Astrocyte (in vitro differentiated cells and primary cell): ENCODE measurements around the gene KHDC3L. TPM values are rescaled to one million over a fixed set of nuclear protein-coding genes. Genes with fewer than 3 reads are reported as not detected.

Experiments
- DNase-seq: peaks from one replicate; pipeline ENCODE4 v3.0.0-alpha.2; 2010; ENCODE audit warnings: low read depth
- FAIRE-seq: peaks from 2 replicates; lab custom pipeline; 2011; peaks lifted over from hg19 to GRCh38; lab: Jason Lieb, UNC
- H2AFZ ChIP-seq: 2 replicates; pipeline ENCODE4 v1.6.0; 2012; ENCODE audit warnings: low read depth, low read length, inconsistent platforms
- H3K27ac ChIP-seq: 2 replicates; pipeline ENCODE4 v1.5.1; 2011; ENCODE audit warnings: low read depth, low read length, inconsistent platforms
- H3K27me3 ChIP-seq: 2 replicates; pipeline ENCODE4 v1.6.0; 2011; ENCODE audit warnings: low read length, inconsistent platforms; ENCODE audit not compliant: insufficient read depth
- H3K36me3 ChIP-seq: 2 replicates; pipeline ENCODE4 v1.5.1; 2011; ENCODE audit warnings: low read length, inconsistent platforms; ENCODE audit not compliant: insufficient read depth
- H3K4me1 ChIP-seq: 2 replicates; pipeline ENCODE4 v1.5.1; 2011; ENCODE audit warnings: low read length, inconsistent platforms; ENCODE audit not compliant: insufficient read depth
- H3K4me2 ChIP-seq: 2 replicates; pipeline ENCODE4 v1.6.0; 2012; ENCODE audit warnings: low read length, inconsistent platforms
- H3K4me3 ChIP-seq: 2 replicates; pipeline ENCODE4 v1.5.1; 2011; ENCODE audit warnings: low read depth, mild to moderate bottlenecking, low read length, inconsistent platforms; ENCODE audit not compliant: insufficient read depth
- H3K79me2 ChIP-seq: 2 replicates; pipeline ENCODE4 v1.6.0; 2012; ENCODE audit warnings: mild to moderate bottlenecking, low read length, inconsistent platforms; ENCODE audit not compliant: insufficient read depth
- H3K9ac ChIP-seq: 2 replicates; pipeline ENCODE4 v1.6.0; 2012; ENCODE audit warnings: mild to moderate bottlenecking, low read length, inconsistent platforms
- H3K9me3 ChIP-seq: 2 replicates; pipeline ENCODE4 v1.5.1; 2012; ENCODE audit warnings: low read depth, mild to moderate bottlenecking, low read length, inconsistent platforms; ENCODE audit not compliant: insufficient read depth
- H4K20me1 ChIP-seq: 2 replicates; pipeline ENCODE4 v1.6.0; 2012; ENCODE audit warnings: low read length, inconsistent platforms; ENCODE audit not compliant: insufficient read depth
- H3K27ac Mint-ChIP-seq: one replicate; pipeline ENCODE4 v1.8.0; 2021; ENCODE audit warnings: mild to moderate bottlenecking, mixed read lengths; ENCODE audit not compliant: unreplicated experiment
- H3K27me3 Mint-ChIP-seq: one replicate; pipeline ENCODE4 v1.8.0; 2021; ENCODE audit warnings: low read depth, mixed read lengths; ENCODE audit not compliant: unreplicated experiment
- H3K36me3 Mint-ChIP-seq: one replicate; pipeline ENCODE4 v1.8.0; 2021; ENCODE audit warnings: low read depth, mixed read lengths; ENCODE audit not compliant: unreplicated experiment
- H3K4me1 Mint-ChIP-seq: one replicate; pipeline ENCODE4 v1.8.0; 2021; ENCODE audit warnings: low read depth, mixed read lengths; ENCODE audit not compliant: unreplicated experiment
- H3K4me3 Mint-ChIP-seq: one replicate; pipeline ENCODE4 v1.8.0; 2021; ENCODE audit warnings: mild to moderate bottlenecking, moderate library complexity, mixed read lengths; ENCODE audit not compliant: unreplicated experiment
- H3K9me3 Mint-ChIP-seq: one replicate; pipeline ENCODE4 v1.8.0; 2021; ENCODE audit warnings: mild to moderate bottlenecking, mixed read lengths; ENCODE audit not compliant: unreplicated experiment
- EZH2 ChIP-seq: IDR thresholded peaks from 2 replicates; pipeline ENCODE4 v1.6.1; 2012; ENCODE audit warnings: mild to moderate bottlenecking, low read length, inconsistent platforms; ENCODE audit not compliant: insufficient read depth
- total RNA-seq: library from RNA; stranded (reverse); gene quantifications from 2 replicates; pipeline ENCODE4 v1.2.1, GENCODE V29; 2021
- TF ChIP-seq, protein P1 (sequence below): IDR thresholded peaks from 2 replicates; pipeline ENCODE4 v1.5.1; 2011; ENCODE audit warnings: low read depth, mild to moderate bottlenecking, inconsistent platforms, low read length, moderate library complexity; ENCODE audit not compliant: insufficient read depth

The KHDC3L gene
- total RNA-seq, 1 donor from 2014 or later: not detected

DNA sequence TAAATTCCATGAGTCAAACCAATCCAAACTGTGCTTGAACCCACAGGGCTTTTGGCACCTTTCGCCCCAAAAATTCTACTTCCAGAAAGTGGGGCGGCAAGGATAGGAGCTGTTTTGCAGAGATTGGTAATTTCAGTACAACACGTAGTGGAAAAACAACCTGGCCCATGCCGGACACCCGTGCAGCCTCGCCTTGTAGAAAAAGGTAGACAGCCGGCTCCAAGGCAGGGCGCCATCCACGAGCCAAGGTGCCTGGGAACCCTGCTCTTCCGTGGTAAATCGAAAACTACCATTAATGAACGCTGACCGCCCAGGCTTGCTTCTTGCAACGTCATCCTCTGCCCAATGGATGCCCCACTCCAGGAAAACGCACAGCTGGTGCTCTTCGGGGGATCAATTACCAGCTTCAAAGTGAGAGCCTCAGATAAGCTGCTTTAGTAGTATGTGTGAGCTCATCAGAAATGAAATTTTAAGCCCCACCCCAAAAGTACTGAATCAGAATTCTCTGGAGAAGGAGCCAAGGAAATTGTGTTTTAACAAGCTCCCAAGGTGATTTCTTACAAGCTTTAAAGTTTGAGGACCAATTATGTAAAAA is 5.4 kb downstream of the KHDC3L start:
- Histone ChIP-seq H2AFZ (no peak overlapping the region), H3K4me1 (no peaks in the 10 kb centered on the region), H4K20me1 (no peaks in the 10 kb centered on the region), H3K27me3 (no peaks in the 10 kb centered on the region), H3K79me2 (no peaks in the 10 kb centered on the region), H3K36me3 (no peaks in the 10 kb centered on the region), H3K9me3 (no peaks in the 10 kb centered on the region), H3K9ac (no peak overlapping the region), H3K4me3 (no peak overlapping the region), H3K4me2 (no peak overlapping the region), H3K27ac (no peak overlapping the region)
- no peak overlapping the region for H3K4me3 Mint-ChIP-seq
- peaks cover 3% of the 10 kb centered on the region for H3K9me3 Mint-ChIP-seq
- H3K4me1 Mint-ChIP-seq: no peaks in the 10 kb centered on the region
- TF ChIP-seq, protein P1, sequence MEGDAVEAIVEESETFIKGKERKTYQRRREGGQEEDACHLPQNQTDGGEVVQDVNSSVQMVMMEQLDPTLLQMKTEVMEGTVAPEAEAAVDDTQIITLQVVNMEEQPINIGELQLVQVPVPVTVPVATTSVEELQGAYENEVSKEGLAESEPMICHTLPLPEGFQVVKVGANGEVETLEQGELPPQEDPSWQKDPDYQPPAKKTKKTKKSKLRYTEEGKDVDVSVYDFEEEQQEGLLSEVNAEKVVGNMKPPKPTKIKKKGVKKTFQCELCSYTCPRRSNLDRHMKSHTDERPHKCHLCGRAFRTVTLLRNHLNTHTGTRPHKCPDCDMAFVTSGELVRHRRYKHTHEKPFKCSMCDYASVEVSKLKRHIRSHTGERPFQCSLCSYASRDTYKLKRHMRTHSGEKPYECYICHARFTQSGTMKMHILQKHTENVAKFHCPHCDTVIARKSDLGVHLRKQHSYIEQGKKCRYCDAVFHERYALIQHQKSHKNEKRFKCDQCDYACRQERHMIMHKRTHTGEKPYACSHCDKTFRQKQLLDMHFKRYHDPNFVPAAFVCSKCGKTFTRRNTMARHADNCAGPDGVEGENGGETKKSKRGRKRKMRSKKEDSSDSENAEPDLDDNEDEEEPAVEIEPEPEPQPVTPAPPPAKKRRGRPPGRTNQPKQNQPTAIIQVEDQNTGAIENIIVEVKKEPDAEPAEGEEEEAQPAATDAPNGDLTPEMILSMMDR: no peak
- no peak for TF ChIP-seq EZH2
- H3K27ac Mint-ChIP-seq: no peak overlapping the region
- no peak for DNase-seq
- no peaks in the 10 kb centered on the region for H3K36me3 Mint-ChIP-seq
- no peak for FAIRE-seq
- peaks cover 4% of the 10 kb centered on the region for H3K27me3 Mint-ChIP-seq

DNA sequence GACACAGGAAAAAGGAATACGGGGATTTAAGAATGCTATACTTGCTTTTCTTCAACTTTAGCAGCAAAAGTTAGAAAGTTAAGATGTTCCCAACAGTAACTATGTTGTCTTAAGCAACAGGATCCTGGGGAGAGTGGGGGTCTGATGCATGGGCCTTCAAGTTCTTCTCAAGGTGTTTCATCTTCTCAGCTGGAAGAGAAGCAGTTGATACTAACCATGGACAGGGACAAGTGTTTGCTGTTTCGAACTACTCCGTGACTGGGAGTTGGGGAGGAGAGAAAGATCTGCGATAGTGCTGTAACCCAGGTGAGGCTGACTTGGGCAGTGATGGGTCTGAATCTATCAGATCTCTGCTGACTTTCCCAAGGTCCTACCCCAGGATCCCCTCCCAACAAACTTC is 6.2 kb downstream of the KHDC3L start:
- Mint-ChIP-seq H3K4me1 (no peaks in the 10 kb centered on the region), H3K4me3 (no peak overlapping the region), H3K27ac (no peak overlapping the region), H3K27me3 (peaks cover 4% of the 10 kb centered on the region), H3K9me3 (peaks cover 3% of the 10 kb centered on the region), H3K36me3 (no peaks in the 10 kb centered on the region)
- FAIRE-seq (no peak), DNase-seq (no peak)
- Histone ChIP-seq H3K4me1 (no peaks in the 10 kb centered on the region), H3K79me2 (no peaks in the 10 kb centered on the region), H3K4me2 (no peak overlapping the region), H3K9ac (no peak overlapping the region), H4K20me1 (no peaks in the 10 kb centered on the region), H3K4me3 (no peak overlapping the region), H3K36me3 (no peaks in the 10 kb centered on the region), H3K27ac (no peak overlapping the region), H3K9me3 (no peaks in the 10 kb centered on the region), H3K27me3 (no peaks in the 10 kb centered on the region), H2AFZ (no peak overlapping the region)
- no peak for TF ChIP-seq EZH2
- TF ChIP-seq, protein P1: no peak

DNA sequence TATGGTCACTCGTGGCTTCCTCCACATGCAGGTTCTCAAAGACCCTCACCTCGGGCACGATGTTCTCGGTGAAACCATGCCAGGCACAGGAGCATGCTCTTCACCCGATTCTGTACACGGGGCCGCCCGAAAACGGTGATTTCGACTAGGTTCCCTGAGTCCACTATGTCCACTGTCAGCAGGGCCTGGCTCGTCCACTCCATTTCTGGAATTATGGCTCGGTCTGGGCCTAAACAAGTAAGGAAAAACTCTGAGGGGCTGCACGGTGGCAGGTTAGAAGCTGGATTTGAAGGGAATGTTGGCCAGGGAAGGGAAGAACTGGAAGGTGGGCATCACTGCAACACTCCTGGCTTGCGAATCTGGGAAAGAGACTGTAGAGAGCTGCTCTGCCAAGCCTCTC is 6.7 kb downstream of the KHDC3L start:
- Histone ChIP-seq H3K9ac (no peak overlapping the region), H3K4me3 (no peak overlapping the region), H3K27ac (no peak overlapping the region), H4K20me1 (no peaks in the 10 kb centered on the region), H3K9me3 (no peaks in the 10 kb centered on the region), H3K79me2 (no peaks in the 10 kb centered on the region), H3K27me3 (no peaks in the 10 kb centered on the region), H2AFZ (no peak overlapping the region), H3K4me1 (no peaks in the 10 kb centered on the region), H3K36me3 (no peaks in the 10 kb centered on the region), H3K4me2 (no peak overlapping the region)
- DNase-seq (no peak), FAIRE-seq (no peak)
- peaks cover 4% of the 10 kb centered on the region for H3K27me3 Mint-ChIP-seq
- peaks cover 3% of the 10 kb centered on the region for H3K9me3 Mint-ChIP-seq
- no peak overlapping the region for H3K4me3 Mint-ChIP-seq
- H3K4me1 Mint-ChIP-seq: no peaks in the 10 kb centered on the region
- no peaks in the 10 kb centered on the region for H3K36me3 Mint-ChIP-seq
- TF ChIP-seq EZH2: no peak
- TF ChIP-seq, protein P1: no peak
- H3K27ac Mint-ChIP-seq: no peak overlapping the region
